ENCODE data around the gene TOPORS. TPM values are rescaled to one million over a fixed set of nuclear protein-coding genes. Genes with fewer than 3 reads are reported as not detected.

TOPORS gene
- total RNA-seq, 4 donors from 2014 or later, result 19.5 to 23.4 (median 22.5) TPM

- 94 to 95% methylated on average over 19 to 25 of the region's 26 CpGs for WGBS, 2 donors
- Histone ChIP-seq H3K4me1 (peaks cover 0 to 19% (median 7%) of the 10 kb centered on the region in 4 donors), H3K9me3 (no peaks in the 10 kb centered on the region), H3K4me3 (no peak overlapping the region), H3K27ac (no peak overlapping the region), H3K27me3 (no peaks in the 10 kb centered on the region), H3K36me3 (peaks cover 0 to 57% (median 0%) of the 10 kb centered on the region in 3 donors)
- no peak for DNase-seq (ENCODE audit: low spot score in 2 of 2)
- TF ChIP-seq EP300 (IDR thresholded peaks at IDR 0.05) (no peak), POLR2A (IDR thresholded peaks at IDR 0.05) (no peak), CTCF (IDR thresholded peaks at IDR 0.05) (no peak)
These were observed 14.4 kb upstream of the TOPORS start for GRCh38 chr9:32566770-32567169.

GRCh38 chr9:32565967-32566366 is 13.6 kb upstream of the TOPORS start:
- H3K4me3 ChIP-seq, result no peak overlapping the region
- no peaks in the 10 kb centered on the region for H3K9me3 ChIP-seq
- TF ChIP-seq EP300 (IDR thresholded peaks at IDR 0.05) (no peak), POLR2A (IDR thresholded peaks at IDR 0.05) (no peak), CTCF (IDR thresholded peaks at IDR 0.05) (no peak)
- no peak overlapping the region for H3K27ac ChIP-seq
- DNase-seq (ENCODE audit: low spot score in 2 of 2), result no peak
- H3K4me1 ChIP-seq, result peaks cover 0 to 11% (median under 1%) of the 10 kb centered on the region in 4 donors
- 93% methylated on average over 6 of the region's 6 CpGs for WGBS, 2 donors
- H3K27me3 ChIP-seq, result no peaks in the 10 kb centered on the region
- peaks cover 0 to 57% (median 0%) of the 10 kb centered on the region in 3 donors for H3K36me3 ChIP-seq

GRCh38 chr9:32558408-32558934 is 6.1 kb upstream of the TOPORS start:
- Histone ChIP-seq H3K27me3 (no peaks in the 10 kb centered on the region), H3K36me3 (peaks cover 0 to 4% (median 0%) of the 10 kb centered on the region in 3 donors), H3K4me3 (no peak overlapping the region), H3K9me3 (no peaks in the 10 kb centered on the region), H3K27ac (no peak overlapping the region), H3K4me1 (peaks cover 0 to 6% (median 0%) of the 10 kb centered on the region in 4 donors)
- WGBS, 2 donors, result 61 to 63% methylated on average over 3 of the region's 3 CpGs
- TF ChIP-seq POLR2A (IDR thresholded peaks at IDR 0.05) (no peak), CTCF (IDR thresholded peaks at IDR 0.05) (no peak), EP300 (IDR thresholded peaks at IDR 0.05) (no peak)
- no peak for DNase-seq (ENCODE audit: low spot score in 2 of 2)

- DNase-seq (ENCODE audit: low spot score in 2 of 2), result no peak
- peaks cover 0 to 4% (median 0%) of the 10 kb centered on the region in 3 donors for H3K36me3 ChIP-seq
- H3K27ac ChIP-seq, result no peak overlapping the region
- no peaks in the 10 kb centered on the region for H3K9me3 ChIP-seq
- no peaks in the 10 kb centered on the region for H3K27me3 ChIP-seq
- no peak overlapping the region for H3K4me3 ChIP-seq
- TF ChIP-seq CTCF (IDR thresholded peaks at IDR 0.05) (no peak), POLR2A (IDR thresholded peaks at IDR 0.05) (no peak), EP300 (IDR thresholded peaks at IDR 0.05) (no peak)
- peaks cover 0 to 22% (median 9%) of the 10 kb centered on the region in 4 donors for H3K4me1 ChIP-seq
These were observed 2.2 kb upstream of the TOPORS start for GRCh38 chr9:32554591-32554990.

GRCh38 chr9:32554107-32554506 is 1.7 kb upstream of the TOPORS start:
- Histone ChIP-seq H3K36me3 (peaks cover 0 to 4% (median 0%) of the 10 kb centered on the region in 3 donors), H3K27me3 (no peaks in the 10 kb centered on the region), H3K4me3 (no peak overlapping the region), H3K27ac (no peak overlapping the region), H3K4me1 (peaks cover 0 to 27% (median 9%) of the 10 kb centered on the region in 4 donors), H3K9me3 (no peaks in the 10 kb centered on the region)
- no peak for TF ChIP-seq CTCF (IDR thresholded peaks at IDR 0.05)
- no peak for TF ChIP-seq EP300 (IDR thresholded peaks at IDR 0.05)
- no peak for TF ChIP-seq POLR2A (IDR thresholded peaks at IDR 0.05)
- no peak for DNase-seq (ENCODE audit: low spot score in 2 of 2)
- WGBS, 2 donors, result 83 to 85% methylated on average over 2 of the region's 2 CpGs

All from tibial nerve (tissue), 4 donors.